ENCODE data around the gene SLC1A3.

The SLC1A3 gene

DNA sequence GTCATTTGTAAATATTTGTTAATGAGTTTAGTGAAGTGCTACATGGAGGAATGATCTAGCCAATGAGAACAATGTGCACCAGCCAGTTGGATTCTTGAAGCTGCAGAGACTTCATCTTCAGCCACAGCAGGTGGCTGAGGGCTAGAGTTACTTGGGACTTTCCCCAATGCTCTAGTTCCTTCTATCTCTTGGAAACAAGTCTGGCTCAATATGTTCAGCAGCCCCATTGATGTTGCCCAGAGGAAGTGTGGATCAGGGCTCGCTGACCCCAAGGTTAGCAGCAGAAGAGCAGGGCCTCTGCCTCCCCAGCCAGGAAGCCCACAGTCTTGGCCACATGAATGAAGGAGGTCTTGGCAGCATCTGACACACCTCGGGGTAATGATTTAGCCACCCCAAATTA, 117.5 kb downstream of the SLC1A3 start:
- no peak for DNase-seq

DNA sequence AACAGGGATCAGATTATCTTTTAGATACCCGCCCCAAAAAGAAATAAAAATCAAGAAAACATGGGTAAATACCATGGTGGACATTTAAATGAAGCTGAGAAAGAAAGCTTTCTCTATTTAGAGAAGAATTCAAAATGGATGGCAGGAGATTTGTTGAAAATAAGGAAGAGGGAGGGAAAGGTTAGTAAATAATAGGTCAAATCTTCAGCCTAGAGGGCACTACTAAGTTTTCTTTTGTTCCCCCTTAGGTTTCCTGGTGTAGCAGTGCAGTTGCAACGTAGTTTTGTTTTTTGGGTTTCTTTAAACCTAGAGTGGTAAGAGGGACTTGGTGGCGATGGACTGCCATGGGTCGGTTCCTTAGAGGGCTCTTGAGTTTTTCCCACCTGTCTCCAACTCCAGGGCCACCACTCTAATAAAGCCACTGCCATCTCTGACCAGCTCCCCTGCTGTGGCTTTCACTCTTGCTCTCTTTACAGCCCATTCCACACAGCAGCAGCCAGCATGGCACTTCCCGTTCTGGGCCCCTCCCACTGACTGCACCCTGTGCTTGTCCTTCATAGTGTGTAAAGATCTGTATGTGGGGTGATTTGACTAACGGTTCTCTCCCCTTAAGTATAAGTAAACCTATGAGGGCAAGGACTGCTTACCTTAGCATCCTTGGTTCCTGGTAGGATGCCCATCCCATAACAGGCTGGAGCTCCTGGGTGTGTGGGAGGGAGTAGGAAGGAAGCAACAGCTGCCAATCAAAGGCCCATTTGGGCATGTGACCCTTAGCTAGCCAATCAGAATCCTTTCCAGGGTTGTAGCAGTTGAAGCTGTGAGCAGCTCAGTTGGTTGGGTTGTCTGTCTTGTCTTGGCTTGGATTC, 118.3 kb downstream of the SLC1A3 start:
- DNase-seq = peak; percentile 45 to 49

DNA sequence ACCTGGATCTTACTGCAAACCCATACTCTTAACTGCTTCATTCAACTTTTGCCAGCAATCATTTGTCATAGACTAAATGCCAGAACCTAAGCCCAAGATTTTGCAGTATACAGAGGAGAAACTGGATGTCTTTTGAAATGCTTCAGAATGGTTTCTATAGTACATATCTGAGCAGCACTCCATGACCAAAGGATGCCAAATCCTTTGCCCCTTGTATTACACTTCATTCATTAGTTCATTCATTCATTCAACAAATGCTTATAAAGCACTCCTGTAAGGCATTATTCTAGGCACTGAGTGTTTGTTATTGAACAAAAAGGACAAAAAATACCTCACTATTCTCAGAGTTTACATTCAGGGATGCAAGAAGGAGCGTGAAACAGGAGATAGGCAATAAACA, 119.9 kb downstream of the SLC1A3 start:
- no peak for DNase-seq

GRCh38 chr5:36726767-36727166, 120.4 kb downstream of the SLC1A3 start:
- DNase-seq = no peak

GRCh38 chr5:36728697-36729543, 122.5 kb downstream of the SLC1A3 start:
- DNase-seq = no peak

GRCh38 chr5:36730537-36731216, 124.3 kb downstream of the SLC1A3 start:
- DNase-seq = no peak

DNA sequence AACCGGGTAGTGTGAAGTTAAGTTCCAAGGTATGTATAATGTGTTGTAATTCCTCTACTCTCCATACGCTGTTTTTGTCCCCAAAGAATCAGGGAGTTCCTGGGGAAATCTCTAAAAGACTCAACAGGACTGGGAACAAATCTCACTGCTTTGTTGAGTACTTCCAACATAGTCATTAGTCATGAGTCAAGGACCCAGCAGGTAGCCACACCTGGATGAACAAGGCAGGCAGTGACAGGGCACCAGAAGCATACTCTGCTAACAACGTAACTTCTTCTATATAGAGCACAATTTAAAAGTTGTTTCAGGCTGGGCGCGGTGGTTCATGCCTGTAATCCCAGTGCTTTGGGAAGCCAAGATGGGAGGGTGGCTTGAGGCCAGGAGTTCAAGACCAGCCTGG, 126.8 kb downstream of the SLC1A3 start:
- no peak for DNase-seq

DNA sequence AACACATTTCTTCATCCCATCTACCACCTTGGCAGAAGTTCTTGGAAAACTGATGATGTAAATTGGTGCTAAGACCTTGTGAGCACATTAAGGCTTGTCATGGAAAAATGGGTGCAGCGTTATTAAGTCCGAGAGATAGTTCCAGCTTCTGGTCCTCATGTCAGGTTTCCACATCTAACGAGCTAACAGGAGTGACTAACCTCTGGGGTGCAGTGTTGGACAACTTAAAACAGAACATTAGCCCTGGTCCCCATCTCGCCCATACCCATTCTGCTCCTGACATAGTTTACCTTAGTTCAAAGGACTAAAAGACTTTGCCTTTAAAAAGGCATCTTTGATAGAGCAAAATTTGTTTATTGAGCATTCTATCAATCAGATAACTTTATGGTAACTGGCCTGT, 128.0 kb downstream of the SLC1A3 start:
- DNase-seq = no peak

DNA sequence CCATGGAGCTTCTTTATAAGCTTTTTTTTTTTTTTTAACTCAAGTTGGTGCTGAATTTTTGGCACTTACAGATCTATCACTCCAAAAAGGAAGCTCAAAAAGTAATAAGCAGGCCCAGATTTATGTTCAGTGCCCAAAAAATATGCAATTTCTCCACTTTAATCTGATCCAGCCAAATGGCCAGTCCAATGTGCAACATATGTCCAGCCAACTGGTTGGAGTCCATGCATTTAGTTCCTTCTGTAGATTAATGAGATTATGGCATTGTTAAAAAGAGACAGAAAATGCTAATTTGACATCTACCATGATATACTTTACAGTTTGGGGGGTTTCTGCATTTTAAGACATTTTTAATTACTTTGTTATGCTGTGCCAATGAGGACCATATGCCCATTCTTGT, 129.5 kb downstream of the SLC1A3 start:
- DNase-seq = no peak

Data from activated T-cell treated with anti-CD3 and anti-CD28 coated beads, Interleukin-2, amount 50 U/mL, for 48 hours (primary cell).